ENCODE measurements around the gene C2orf42.
"Not testable (repeated sequence)": the region's sequence is repeated elsewhere in the genome, so short reads cannot be mapped to it uniquely, and the experiment has no call there.

The C2orf42 gene

GRCh38 chr2:70131344-70132143, 59.3 kb downstream of the C2orf42 start:
- not testable (repeated sequence) for DNase-seq (ENCODE audit: low read depth in 2 of 2)

- no peak for DNase-seq (ENCODE audit: low read depth in 2 of 2)
Observed at GRCh38 chr2:70128005-70128404, 62.8 kb downstream of the C2orf42 start.

GRCh38 chr2:70126413-70126812, 64.4 kb downstream of the C2orf42 start:
- DNase-seq (ENCODE audit: low read depth in 2 of 2) = no peak

GRCh38 chr2:70125498-70125898, 65.3 kb downstream of the C2orf42 start:
- no peak for DNase-seq (ENCODE audit: low read depth in 2 of 2)

GRCh38 chr2:70124983-70125480, 65.8 kb downstream of the C2orf42 start:
- peak in 1 of 2 donors; percentile 46 for DNase-seq (ENCODE audit: low read depth in 2 of 2)

GRCh38 chr2:70123829-70124116, 67.0 kb downstream of the C2orf42 start:
- DNase-seq (ENCODE audit: low read depth in 2 of 2) = no peak

- no peak for DNase-seq (ENCODE audit: low read depth in 2 of 2)
Observed at GRCh38 chr2:70123051-70123828, 67.6 kb downstream of the C2orf42 start.

- no peak for DNase-seq (ENCODE audit: low read depth in 2 of 2)
Observed at GRCh38 chr2:70122470-70122869, 68.3 kb downstream of the C2orf42 start.

GRCh38 chr2:70121627-70122372, 69.0 kb downstream of the C2orf42 start:
- no peak for DNase-seq (ENCODE audit: low read depth in 2 of 2)

- DNase-seq (ENCODE audit: low read depth in 2 of 2) = no peak
Observed at GRCh38 chr2:70118798-70119454, 71.9 kb downstream of the C2orf42 start.

GRCh38 chr2:70116936-70117552, 73.8 kb downstream of the C2orf42 start:
- DNase-seq (ENCODE audit: low read depth in 2 of 2) = no peak

- no peak for DNase-seq (ENCODE audit: low read depth in 2 of 2)
Observed at GRCh38 chr2:70115646-70116442, 75.0 kb downstream of the C2orf42 start.

- no peak for DNase-seq (ENCODE audit: low read depth in 2 of 2)
Observed at GRCh38 chr2:70113359-70114070, 77.3 kb downstream of the C2orf42 start.

GRCh38 chr2:70111752-70112591, 78.8 kb downstream of the C2orf42 start:
- no peak for DNase-seq (ENCODE audit: low read depth in 2 of 2)

- not testable (repeated sequence) for DNase-seq (ENCODE audit: low read depth in 2 of 2)
Observed at GRCh38 chr2:70110397-70110796, 80.4 kb downstream of the C2orf42 start.

GRCh38 chr2:70106138-70106537, 84.7 kb downstream of the C2orf42 start:
- not testable (repeated sequence) for DNase-seq (ENCODE audit: low read depth in 2 of 2)

- DNase-seq (ENCODE audit: low read depth in 2 of 2) = peak in 1 of 2 donors; percentile 33
Observed at GRCh38 chr2:70104231-70105111, 86.3 kb downstream of the C2orf42 start.

- no peak for DNase-seq (ENCODE audit: low read depth in 2 of 2)
Observed at GRCh38 chr2:70103531-70104061, 87.2 kb downstream of the C2orf42 start.
